Smooth muscle cell (in vitro differentiated cells): ENCODE results near the gene SPATA17. TPM values are rescaled to one million over a fixed set of nuclear protein-coding genes. Genes with fewer than 3 reads are reported as not detected.

ENCODE experiments used
- DNase-seq: peaks from one replicate; lab custom pipeline; 2025; ENCODE audit not compliant: unreplicated experiment; lab: John Stamatoyannopoulos, UW
- H2AFZ ChIP-seq: fragments of 200-600 bp; sonication (generic); 2 replicates; pipeline ENCODE4 v1.6.0; 2016; ENCODE audit warnings: antibody characterized with exemption, low read depth, mild to moderate bottlenecking
- H3F3A ChIP-seq: fragments of 200-600 bp; sonication (generic); 2 replicates; pipeline ENCODE4 v1.6.0; 2017; ENCODE audit warnings: antibody characterized with exemption, low read depth
- H3K27ac ChIP-seq: fragments of 200-600 bp; sonication (generic); 2 replicates; pipeline ENCODE4 v1.5.1; 2016; ENCODE audit warnings: low read depth, mild to moderate bottlenecking
- H3K27me3 ChIP-seq: fragments of 200-600 bp; sonication (generic); 2 replicates; pipeline ENCODE4 v1.6.1; 2016; ENCODE audit warnings: low read depth, mild to moderate bottlenecking
- H3K36me3 ChIP-seq: fragments of 200-600 bp; sonication (generic); 2 replicates; pipeline ENCODE4 v1.5.1; 2016; ENCODE audit warnings: low read depth
- H3K4me1 ChIP-seq: fragments of 200-600 bp; sonication (generic); 2 replicates; pipeline ENCODE4 v1.5.1; 2016; ENCODE audit warnings: low read depth
- H3K4me2 ChIP-seq: fragments of 200-600 bp; sonication (generic); 2 replicates; pipeline ENCODE4 v1.6.0; 2016; ENCODE audit warnings: mild to moderate bottlenecking
- H3K4me3 ChIP-seq: fragments of 200-600 bp; sonication (generic); 2 replicates; pipeline ENCODE4 v1.5.1; 2016; ENCODE audit warnings: mild to moderate bottlenecking
- H3K79me2 ChIP-seq: fragments of 200-600 bp; sonication (generic); 2 replicates; pipeline ENCODE4 v1.6.0; 2016; ENCODE audit warnings: low read depth, mild to moderate bottlenecking
- H3K9ac ChIP-seq: fragments of 200-600 bp; sonication (generic); 2 replicates; pipeline ENCODE4 v1.6.0; 2016; ENCODE audit warnings: low read depth
- H3K9me3 ChIP-seq: fragments of 200-600 bp; sonication (generic); replicated peaks from 2 replicates; pipeline ENCODE4 v1.5.1; 2016; ENCODE audit warnings: low read depth
- H4K20me1 ChIP-seq: fragments of 200-600 bp; sonication (generic); 2 replicates; pipeline ENCODE4 v1.6.0; 2016; ENCODE audit warnings: low read depth
- WGBS: methylation state at CpG from one replicate; pipeline ENCODE4 v1.1.7; 2016; ENCODE audit warnings: low lambda C conversion rate; 5-methylcytosine and 5-hydroxymethylcytosine counted together
- polyA plus RNA-seq: library from polyadenylated mRNA; unstranded; fragments of >200 nt; fragmentation: Nextera tagmentation; extraction: Ambion mirVana; gene quantifications from 2 replicates; pipeline ENCODE4 v1.2.1, GENCODE V29; 2016
- total RNA-seq: library from RNA; depleted of rRNA; stranded (reverse); fragments of >200 nt; gene quantifications from 2 replicates; pipeline ENCODE4 v1.2.3, GENCODE V29; 2014
- TF ChIP-seq, protein P1 (sequence below): fragments of 200-600 bp; sonication (generic); IDR thresholded peaks from 2 replicates; pipeline ENCODE4 v1.5.1; 2017; ENCODE audit warnings: borderline replicate concordance, mild to moderate bottlenecking, antibody characterized with exemption; ENCODE audit not compliant: insufficient read depth, poor library complexity, severe bottlenecking

The SPATA17 gene
- total and polyA plus RNA-seq, 2 experiments from 2014 or later = 0.13 to 1.6 TPM

DNA sequence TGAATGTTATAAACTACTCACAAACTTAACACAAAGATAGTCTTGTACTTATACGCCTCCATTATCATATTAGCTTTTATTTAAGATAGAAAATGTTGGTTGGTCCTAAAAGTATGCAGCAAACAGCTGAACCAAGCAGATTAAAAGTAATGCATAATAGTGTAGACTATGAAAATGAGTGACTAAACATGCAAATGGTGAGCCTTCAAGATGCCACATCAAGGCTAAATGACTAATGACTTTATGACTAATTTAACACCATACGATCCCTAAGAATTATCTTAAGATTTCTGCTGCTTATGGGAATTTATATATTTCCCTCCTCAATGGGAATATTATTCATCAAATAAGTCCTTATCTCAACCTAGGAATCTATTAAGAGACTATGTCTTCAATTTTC is 4.8 kb upstream of the SPATA17 start:
- H3K9me3 ChIP-seq = no peaks in the 10 kb centered on the region
- no peak for DNase-seq
- peaks cover 73% of the 10 kb centered on the region for H4K20me1 ChIP-seq
- no peak overlapping the region for H3K9ac ChIP-seq
- H3K27me3 ChIP-seq = no peaks in the 10 kb centered on the region
- H3K4me1 ChIP-seq = peaks cover 11% of the 10 kb centered on the region
- TF ChIP-seq, protein P1, sequence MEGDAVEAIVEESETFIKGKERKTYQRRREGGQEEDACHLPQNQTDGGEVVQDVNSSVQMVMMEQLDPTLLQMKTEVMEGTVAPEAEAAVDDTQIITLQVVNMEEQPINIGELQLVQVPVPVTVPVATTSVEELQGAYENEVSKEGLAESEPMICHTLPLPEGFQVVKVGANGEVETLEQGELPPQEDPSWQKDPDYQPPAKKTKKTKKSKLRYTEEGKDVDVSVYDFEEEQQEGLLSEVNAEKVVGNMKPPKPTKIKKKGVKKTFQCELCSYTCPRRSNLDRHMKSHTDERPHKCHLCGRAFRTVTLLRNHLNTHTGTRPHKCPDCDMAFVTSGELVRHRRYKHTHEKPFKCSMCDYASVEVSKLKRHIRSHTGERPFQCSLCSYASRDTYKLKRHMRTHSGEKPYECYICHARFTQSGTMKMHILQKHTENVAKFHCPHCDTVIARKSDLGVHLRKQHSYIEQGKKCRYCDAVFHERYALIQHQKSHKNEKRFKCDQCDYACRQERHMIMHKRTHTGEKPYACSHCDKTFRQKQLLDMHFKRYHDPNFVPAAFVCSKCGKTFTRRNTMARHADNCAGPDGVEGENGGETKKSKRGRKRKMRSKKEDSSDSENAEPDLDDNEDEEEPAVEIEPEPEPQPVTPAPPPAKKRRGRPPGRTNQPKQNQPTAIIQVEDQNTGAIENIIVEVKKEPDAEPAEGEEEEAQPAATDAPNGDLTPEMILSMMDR = no peak
- H3K27ac ChIP-seq = no peak overlapping the region
- H3K4me2 ChIP-seq = no peak overlapping the region
- no peak overlapping the region for H3K4me3 ChIP-seq
- H3K79me2 ChIP-seq = peaks cover 89% of the 10 kb centered on the region
- no peaks in the 10 kb centered on the region for H3F3A ChIP-seq
- no peaks in the 10 kb centered on the region for H3K36me3 ChIP-seq
- WGBS = 77% methylated on average over 2 of the region's 2 CpGs
- H2AFZ ChIP-seq = no peak overlapping the region

GRCh38 chr1:217627431-217627830 is 3.7 kb upstream of the SPATA17 start:
- TF ChIP-seq, protein P1 = no peak
- WGBS = 83% methylated on average over 3 of the region's 3 CpGs
- H3K9me3 ChIP-seq = no peaks in the 10 kb centered on the region
- H3K27ac ChIP-seq = no peak overlapping the region
- H3K4me1 ChIP-seq = peaks cover 11% of the 10 kb centered on the region
- H3K36me3 ChIP-seq = no peaks in the 10 kb centered on the region
- no peak overlapping the region for H2AFZ ChIP-seq
- H3K4me2 ChIP-seq = no peak overlapping the region
- peaks cover 81% of the 10 kb centered on the region for H3K79me2 ChIP-seq
- no peaks in the 10 kb centered on the region for H3K27me3 ChIP-seq
- no peak overlapping the region for H3K4me3 ChIP-seq
- H3F3A ChIP-seq = no peaks in the 10 kb centered on the region
- no peak overlapping the region for H3K9ac ChIP-seq
- DNase-seq = no peak
- peaks cover 62% of the 10 kb centered on the region for H4K20me1 ChIP-seq

DNA sequence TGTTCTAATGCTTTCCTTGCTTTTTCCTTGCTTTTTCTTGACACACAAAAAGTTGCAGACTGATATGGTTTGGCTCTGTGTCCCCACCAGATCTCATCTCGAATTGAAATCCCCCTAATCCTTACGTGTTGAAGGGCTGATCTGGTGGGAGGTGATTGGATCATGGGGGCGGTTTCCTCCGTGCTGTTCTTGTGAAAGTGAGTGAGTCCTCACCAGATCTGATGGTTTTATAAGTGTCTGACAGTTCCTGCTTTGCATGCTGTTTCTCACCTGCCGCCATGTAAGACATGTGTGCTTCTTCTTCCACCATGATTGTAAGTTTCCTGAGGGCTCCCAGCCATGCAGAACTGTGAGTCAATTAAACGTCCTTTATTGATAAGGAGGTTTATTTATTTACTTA is 11.3 kb downstream of the SPATA17 start:
- Histone ChIP-seq H3K27ac (no peak overlapping the region), H3F3A (no peaks in the 10 kb centered on the region), H3K9me3 (no peaks in the 10 kb centered on the region), H3K4me3 (no peak overlapping the region), H3K4me1 (no peaks in the 10 kb centered on the region), H3K27me3 (peaks cover 20% of the 10 kb centered on the region), H3K4me2 (no peak overlapping the region), H3K9ac (no peak overlapping the region), H3K79me2 (no peaks in the 10 kb centered on the region), H2AFZ (no peak overlapping the region), H3K36me3 (no peaks in the 10 kb centered on the region), H4K20me1 (no peaks in the 10 kb centered on the region)
- no peak for DNase-seq
- 31% methylated on average over 6 of the region's 6 CpGs for WGBS
- TF ChIP-seq, protein P1 = no peak

GRCh38 chr1:217647791-217648190 is 16.6 kb downstream of the SPATA17 start:
- TF ChIP-seq, protein P1 = no peak
- Histone ChIP-seq H2AFZ (no peak overlapping the region), H4K20me1 (no peaks in the 10 kb centered on the region), H3K4me3 (no peak overlapping the region), H3K79me2 (no peaks in the 10 kb centered on the region), H3K9me3 (no peaks in the 10 kb centered on the region), H3K9ac (no peak overlapping the region), H3F3A (no peaks in the 10 kb centered on the region), H3K4me2 (no peak overlapping the region), H3K27me3 (no peaks in the 10 kb centered on the region), H3K27ac (no peak overlapping the region), H3K4me1 (no peaks in the 10 kb centered on the region), H3K36me3 (no peaks in the 10 kb centered on the region)
- no peak for DNase-seq
- WGBS = 61% methylated on average over 13 of the region's 13 CpGs
